HG02840 (cell line): ENCODE data around the gene SEC22C.

Experiments
- ATAC-seq: cut with Tn5 transposase; IDR thresholded peaks from one replicate; pipeline ENCODE4 v1.9.1; 2021; ENCODE audit warnings: mild to moderate bottlenecking, moderate library complexity, moderate number of reproducible peaks; ENCODE audit not compliant: unreplicated experiment, low FRiP score

Gene SEC22C

DNA sequence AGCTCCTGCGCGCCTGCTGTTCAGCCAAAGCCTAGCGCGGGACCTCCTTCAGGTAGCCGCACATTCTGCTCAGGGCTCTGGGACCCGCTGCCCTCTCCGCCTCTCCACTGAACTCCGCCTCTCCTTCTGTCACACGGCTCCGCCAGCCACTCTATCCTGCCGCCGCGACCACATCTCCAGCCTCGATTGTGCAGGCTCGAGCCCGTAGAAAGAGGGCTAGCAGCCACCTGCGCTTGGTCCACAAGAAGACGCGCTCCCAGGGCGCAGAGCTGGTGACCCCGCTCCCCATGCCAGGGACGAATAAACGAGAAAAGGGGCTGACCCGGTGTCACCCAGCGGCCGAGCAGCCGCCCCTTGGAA is 80.5 kb downstream of the SEC22C start:
- ATAC-seq = no peak

- no peak for ATAC-seq
These were observed 80.9 kb downstream of the SEC22C start for GRCh38 chr3:42500909-42501308.

DNA sequence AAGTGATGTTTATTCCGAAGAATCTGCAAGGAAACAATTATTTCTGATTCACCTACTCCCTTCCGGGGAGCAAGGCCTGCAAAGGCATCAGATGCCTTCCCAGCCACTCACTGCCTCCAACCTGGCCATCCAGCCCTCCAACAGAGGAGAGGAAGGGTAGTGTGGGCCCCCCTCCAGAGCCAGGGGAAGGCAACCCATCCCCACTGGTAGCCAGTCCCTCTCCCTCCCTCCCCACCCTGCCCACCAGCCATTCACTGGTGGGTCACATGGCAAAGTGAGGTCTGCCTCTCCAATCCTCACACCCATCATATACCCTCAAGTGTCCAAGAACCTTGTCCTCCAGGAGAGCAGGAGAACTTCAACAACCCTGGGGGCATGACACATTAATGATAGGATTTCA is 81.7 kb downstream of the SEC22C start:
- no peak for ATAC-seq

- ATAC-seq = no peak
These were observed 82.3 kb downstream of the SEC22C start for GRCh38 chr3:42499478-42499871.

DNA sequence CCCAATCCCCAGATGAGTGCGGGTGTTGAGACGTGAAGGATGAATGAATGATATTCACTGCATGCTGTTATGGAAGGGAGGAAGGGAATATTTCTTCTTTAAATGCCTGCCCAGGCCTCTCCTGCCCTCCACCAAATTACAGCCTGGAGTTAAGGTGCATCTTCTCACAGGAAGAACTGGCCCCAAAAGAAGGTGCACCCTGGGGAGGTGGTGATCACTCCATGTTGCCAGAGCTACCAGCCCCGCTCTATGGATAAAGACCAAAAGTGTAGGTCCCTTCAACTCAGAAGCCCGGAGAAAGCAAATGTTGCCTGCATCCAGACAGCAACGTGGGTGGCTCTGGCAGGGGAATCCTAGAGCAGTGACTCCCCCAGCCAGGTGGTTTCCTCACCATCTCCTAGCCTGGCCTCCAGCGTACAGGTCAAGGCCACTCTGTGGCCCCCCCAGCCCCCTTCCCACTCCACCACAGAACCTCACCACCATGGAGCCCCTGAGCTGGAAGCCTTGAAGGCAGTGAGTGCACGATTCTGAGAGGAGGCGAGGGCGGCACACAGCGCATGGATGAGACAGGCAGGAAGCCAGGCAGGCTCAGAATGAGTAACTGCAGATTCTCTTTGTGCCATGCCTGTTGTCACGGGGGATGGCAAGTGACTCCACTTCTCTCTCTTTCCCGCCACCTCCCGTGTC is 82.8 kb downstream of the SEC22C start:
- no peak for ATAC-seq

DNA sequence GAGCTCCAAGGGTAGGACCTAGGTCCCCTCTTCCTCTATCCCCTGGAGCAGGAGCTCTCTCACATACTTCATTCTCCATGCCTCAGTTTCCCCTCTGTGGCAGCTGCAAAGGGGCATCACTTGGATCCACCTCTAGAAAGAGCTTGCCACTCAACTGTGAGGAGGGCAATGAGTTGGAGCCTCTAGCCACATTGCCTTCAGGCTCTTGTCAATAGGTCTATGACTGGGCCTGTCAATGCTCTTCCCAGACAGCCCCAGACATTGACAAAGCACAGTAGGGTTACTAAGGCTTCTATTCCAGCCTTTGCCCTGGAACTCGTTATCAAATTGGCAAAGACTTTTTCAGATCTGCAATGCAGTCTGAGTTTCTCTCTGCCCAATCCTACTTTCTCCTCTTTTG is 83.7 kb downstream of the SEC22C start:
- ATAC-seq = no peak
